GM21723 (cell line): ENCODE results near the gene AP1S1.

Experiments used
- ATAC-seq: cut with Tn5 transposase; IDR thresholded peaks from one replicate; pipeline ENCODE4 v1.9.1; 2021; ENCODE audit warnings: mild to moderate bottlenecking, moderate library complexity; ENCODE audit not compliant: unreplicated experiment

AP1S1 gene

GRCh38 chr7:101169838-101170551 is 15.7 kb downstream of the AP1S1 start:
- ATAC-seq, result peak; percentile 48

- ATAC-seq, result no peak
Observed at GRCh38 chr7:101170617-101171441, 16.6 kb downstream of the AP1S1 start.

GRCh38 chr7:101171442-101171837 is 17.2 kb downstream of the AP1S1 start:
- ATAC-seq, result no peak

- ATAC-seq, result no peak
Observed at GRCh38 chr7:101172005-101172853, 18.0 kb downstream of the AP1S1 start.

GRCh38 chr7:101172854-101173751 is 18.8 kb downstream of the AP1S1 start:
- ATAC-seq, result no peak

- peak; percentile 54 for ATAC-seq
Observed at GRCh38 chr7:101173752-101174244, 19.5 kb downstream of the AP1S1 start.

GRCh38 chr7:101174322-101174854 is 20.1 kb downstream of the AP1S1 start:
- no peak for ATAC-seq

GRCh38 chr7:101175664-101176063 is 21.4 kb downstream of the AP1S1 start:
- ATAC-seq, result no peak

- no peak for ATAC-seq
Observed at GRCh38 chr7:101177644-101178043, 23.4 kb downstream of the AP1S1 start.

GRCh38 chr7:101179117-101179516 is 24.8 kb downstream of the AP1S1 start:
- no peak for ATAC-seq

GRCh38 chr7:101179713-101180112 is 25.4 kb downstream of the AP1S1 start:
- no peak for ATAC-seq

GRCh38 chr7:101180130-101180755 is 26.0 kb downstream of the AP1S1 start, which contains the start of gene NAT16:
TSS of gene NAT16 (minus strand) at chr7:101180293. CDS start at chr7:101174807, 5,486 bp downstream.
- no peak for ATAC-seq

GRCh38 chr7:101185258-101185839 is 31.1 kb downstream of the AP1S1 start:
- ATAC-seq, result no peak

- ATAC-seq, result no peak
Observed at GRCh38 chr7:101186194-101186593, 31.9 kb downstream of the AP1S1 start.

GRCh38 chr7:101186844-101187428 is 32.7 kb downstream of the AP1S1 start:
- ATAC-seq, result no peak

GRCh38 chr7:101189109-101189508 is 34.8 kb downstream of the AP1S1 start:
- ATAC-seq, result no peak

- ATAC-seq, result no peak
Observed at GRCh38 chr7:101195884-101196283, 41.6 kb downstream of the AP1S1 start.

- ATAC-seq, result no peak
Observed at GRCh38 chr7:101197991-101198390, 43.7 kb downstream of the AP1S1 start.

- no peak for ATAC-seq
Observed at GRCh38 chr7:101198476-101198875, 44.2 kb downstream of the AP1S1 start.
